Activated naive CD8-positive, alpha-beta T cell (primary cell): ENCODE data around the gene AGFG2.
"Not testable (repeated sequence)": the region's sequence is repeated elsewhere in the genome, so short reads cannot be mapped to it uniquely, and the experiment has no call there.

ENCODE experiments used
- H3K27ac Mint-ChIP-seq: one replicate; pipeline ENCODE4 v1.8.0; 2021; ENCODE audit warnings: mixed read lengths
- H3K27me3 Mint-ChIP-seq: one replicate; pipeline ENCODE4 v1.8.0; 2021; ENCODE audit warnings: mixed read lengths
- H3K36me3 Mint-ChIP-seq: one replicate; pipeline ENCODE4 v1.8.0; 2021; ENCODE audit warnings: mixed read lengths
- H3K4me1 Mint-ChIP-seq: one replicate; pipeline ENCODE4 v1.8.0; 2021; ENCODE audit warnings: low read depth, mixed read lengths
- H3K4me3 Mint-ChIP-seq: one replicate; pipeline ENCODE4 v1.8.0; 2021; ENCODE audit warnings: mild to moderate bottlenecking, mixed read lengths
- H3K9me3 Mint-ChIP-seq: one replicate; pipeline ENCODE4 v1.8.0; 2021; ENCODE audit warnings: low read depth, mixed read lengths

Gene AGFG2

GRCh38 chr7:100510437-100511239 lies 28.4 kb upstream of the AGFG2 start:
- Mint-ChIP-seq H3K4me1 (peaks cover 13% of the 10 kb centered on the region), H3K27ac (no peak overlapping the region), H3K36me3 (no peaks in the 10 kb centered on the region), H3K4me3 (no peak overlapping the region), H3K9me3 (no peaks in the 10 kb centered on the region), H3K27me3 (no peaks in the 10 kb centered on the region)

- no peaks in the 10 kb centered on the region for H3K27me3 Mint-ChIP-seq
- no peak overlapping the region for H3K27ac Mint-ChIP-seq
- H3K4me3 Mint-ChIP-seq: no peak overlapping the region
- H3K36me3 Mint-ChIP-seq: no peaks in the 10 kb centered on the region
- H3K9me3 Mint-ChIP-seq: no peaks in the 10 kb centered on the region
- peaks cover 29% of the 10 kb centered on the region for H3K4me1 Mint-ChIP-seq
Observed at GRCh38 chr7:100513212-100513810, 25.7 kb upstream of the AGFG2 start.

DNA sequence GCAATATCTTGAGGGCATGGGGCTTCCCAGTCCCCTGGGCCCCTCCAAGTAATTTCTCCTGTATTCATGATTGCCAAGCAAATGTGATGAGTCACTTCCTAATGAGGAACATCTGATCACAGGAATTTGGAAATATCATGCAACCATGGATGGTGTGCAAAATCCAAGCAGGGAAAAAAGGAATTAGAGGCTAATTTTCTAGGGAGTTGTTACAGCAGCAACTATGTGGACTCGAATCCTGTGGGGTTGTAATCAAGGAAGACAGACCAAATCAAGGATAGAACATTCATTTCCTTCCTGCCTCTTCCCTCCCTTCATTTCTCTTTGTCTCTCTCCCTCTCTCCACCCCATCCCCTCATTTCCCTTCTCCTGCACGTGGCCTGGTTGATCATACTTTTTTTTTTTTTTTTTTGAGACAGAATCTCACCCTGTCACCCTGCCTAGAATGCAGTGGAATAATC lies 23.9 kb upstream of the AGFG2 start:
- no peak overlapping the region for H3K4me3 Mint-ChIP-seq
- no peaks in the 10 kb centered on the region for H3K27me3 Mint-ChIP-seq
- no peaks in the 10 kb centered on the region for H3K9me3 Mint-ChIP-seq
- peaks cover 33% of the 10 kb centered on the region for H3K4me1 Mint-ChIP-seq
- H3K36me3 Mint-ChIP-seq: no peaks in the 10 kb centered on the region
- H3K27ac Mint-ChIP-seq: peak overlapping the region; percentile 34

GRCh38 chr7:100516135-100516812 lies 22.7 kb upstream of the AGFG2 start:
- Mint-ChIP-seq H3K27ac (peak overlapping the region; percentile 71), H3K27me3 (no peaks in the 10 kb centered on the region), H3K9me3 (no peaks in the 10 kb centered on the region), H3K4me3 (peak overlapping the region; percentile 62), H3K4me1 (peaks cover 33% of the 10 kb centered on the region), H3K36me3 (no peaks in the 10 kb centered on the region)

- Mint-ChIP-seq H3K4me3 (no peak overlapping the region), H3K9me3 (no peaks in the 10 kb centered on the region), H3K27me3 (no peaks in the 10 kb centered on the region), H3K27ac (peak overlapping the region; percentile 16), H3K4me1 (peaks cover 33% of the 10 kb centered on the region), H3K36me3 (no peaks in the 10 kb centered on the region)
Observed at GRCh38 chr7:100517305-100517704, 21.7 kb upstream of the AGFG2 start.

- H3K27me3 Mint-ChIP-seq: no peaks in the 10 kb centered on the region
- H3K27ac Mint-ChIP-seq: no peak overlapping the region
- no peaks in the 10 kb centered on the region for H3K9me3 Mint-ChIP-seq
- H3K4me3 Mint-ChIP-seq: no peak overlapping the region
- peaks cover 27% of the 10 kb centered on the region for H3K4me1 Mint-ChIP-seq
- no peaks in the 10 kb centered on the region for H3K36me3 Mint-ChIP-seq
Observed at GRCh38 chr7:100519580-100519979, 19.4 kb upstream of the AGFG2 start.

DNA sequence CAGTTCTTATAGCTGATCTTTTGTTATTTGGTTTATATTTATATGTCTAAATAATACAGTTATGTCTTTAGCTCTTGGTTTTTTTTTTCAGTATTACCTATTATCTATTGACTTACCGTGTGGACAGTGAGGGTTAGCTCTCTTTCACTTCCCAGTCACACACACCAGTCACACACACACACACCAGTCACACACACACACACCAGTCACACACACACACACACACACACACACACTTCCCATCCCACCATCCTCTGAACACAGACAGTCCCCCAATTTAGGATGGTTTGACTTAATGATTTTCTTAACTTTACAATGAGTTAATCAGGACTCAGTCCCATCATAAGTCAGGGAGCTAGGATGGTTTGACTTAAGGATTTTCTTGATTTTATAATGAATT lies 18.9 kb upstream of the AGFG2 start:
- peaks cover 25% of the 10 kb centered on the region for H3K4me1 Mint-ChIP-seq
- no peaks in the 10 kb centered on the region for H3K27me3 Mint-ChIP-seq
- H3K9me3 Mint-ChIP-seq: no peaks in the 10 kb centered on the region
- H3K27ac Mint-ChIP-seq: no peak overlapping the region
- H3K4me3 Mint-ChIP-seq: no peak overlapping the region
- no peaks in the 10 kb centered on the region for H3K36me3 Mint-ChIP-seq

- H3K36me3 Mint-ChIP-seq: no peaks in the 10 kb centered on the region
- peaks cover 16% of the 10 kb centered on the region for H3K4me1 Mint-ChIP-seq
Observed at GRCh38 chr7:100521076-100521475, 17.9 kb upstream of the AGFG2 start.

DNA sequence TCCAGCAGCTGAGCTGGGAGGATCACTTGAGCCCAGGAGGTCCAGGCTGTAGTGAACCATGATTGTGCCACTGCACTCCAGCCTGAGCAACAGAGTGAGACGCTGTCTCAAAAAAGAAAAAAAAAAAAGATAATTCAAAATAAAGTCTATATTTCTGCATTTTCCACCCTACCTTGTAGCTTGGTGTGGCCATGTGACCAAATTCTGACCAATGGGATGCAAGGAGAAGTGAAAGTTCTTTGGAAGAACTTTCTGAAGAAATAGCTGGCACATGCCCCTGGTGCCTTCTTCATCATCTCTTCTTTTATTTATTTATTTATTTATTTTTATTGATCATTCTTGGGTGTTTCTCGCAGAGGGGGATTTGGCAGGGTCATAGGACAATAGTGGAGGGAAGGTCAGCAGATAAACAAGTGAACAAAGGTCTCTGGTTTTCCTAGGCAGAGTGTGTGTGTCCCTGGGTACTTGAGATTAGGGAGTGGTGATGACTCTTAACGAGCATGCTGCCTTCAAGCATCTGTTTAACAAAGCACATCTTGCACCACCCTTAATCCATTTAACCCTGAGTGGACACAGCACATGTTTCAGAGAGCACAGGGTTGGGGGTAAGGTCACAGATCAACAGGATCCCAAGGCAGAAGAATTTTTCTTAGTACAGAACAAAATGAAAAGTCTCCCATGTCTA lies 17.0 kb upstream of the AGFG2 start:
- not testable (repeated sequence) for H3K9me3 Mint-ChIP-seq, H3K27ac Mint-ChIP-seq, H3K4me3 Mint-ChIP-seq, H3K4me1 Mint-ChIP-seq, H3K36me3 Mint-ChIP-seq, H3K27me3 Mint-ChIP-seq

More at GRCh38 chr7:100521076-100521475, 17.9 kb upstream of the AGFG2 start:
- H3K27ac Mint-ChIP-seq: no peak overlapping the region
- H3K4me3 Mint-ChIP-seq: no peak overlapping the region
- H3K27me3 Mint-ChIP-seq: no peaks in the 10 kb centered on the region
- no peaks in the 10 kb centered on the region for H3K9me3 Mint-ChIP-seq

DNA sequence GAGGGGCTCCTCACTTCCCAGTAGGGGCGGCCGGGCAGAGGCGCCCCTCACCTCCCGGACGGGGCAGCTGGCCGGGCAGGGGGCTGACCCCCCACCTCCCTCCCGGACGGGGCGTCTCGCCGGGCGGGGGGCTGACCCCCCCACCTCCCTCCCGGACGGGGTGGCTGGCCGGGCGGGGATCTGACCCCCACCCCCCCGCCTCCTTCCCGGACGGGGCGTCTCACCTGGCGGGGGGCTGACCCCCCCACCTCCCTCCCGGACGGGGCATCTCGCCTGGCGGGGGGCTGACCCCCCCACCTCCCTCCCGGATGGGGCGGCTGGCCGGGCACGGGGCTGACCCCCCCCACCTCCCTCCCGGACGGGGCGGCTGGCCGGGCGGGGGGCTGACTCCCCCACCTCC lies 15.8 kb upstream of the AGFG2 start:
- not testable (repeated sequence) for H3K27me3 Mint-ChIP-seq, H3K9me3 Mint-ChIP-seq, H3K36me3 Mint-ChIP-seq, H3K4me3 Mint-ChIP-seq, H3K4me1 Mint-ChIP-seq, H3K27ac Mint-ChIP-seq

DNA sequence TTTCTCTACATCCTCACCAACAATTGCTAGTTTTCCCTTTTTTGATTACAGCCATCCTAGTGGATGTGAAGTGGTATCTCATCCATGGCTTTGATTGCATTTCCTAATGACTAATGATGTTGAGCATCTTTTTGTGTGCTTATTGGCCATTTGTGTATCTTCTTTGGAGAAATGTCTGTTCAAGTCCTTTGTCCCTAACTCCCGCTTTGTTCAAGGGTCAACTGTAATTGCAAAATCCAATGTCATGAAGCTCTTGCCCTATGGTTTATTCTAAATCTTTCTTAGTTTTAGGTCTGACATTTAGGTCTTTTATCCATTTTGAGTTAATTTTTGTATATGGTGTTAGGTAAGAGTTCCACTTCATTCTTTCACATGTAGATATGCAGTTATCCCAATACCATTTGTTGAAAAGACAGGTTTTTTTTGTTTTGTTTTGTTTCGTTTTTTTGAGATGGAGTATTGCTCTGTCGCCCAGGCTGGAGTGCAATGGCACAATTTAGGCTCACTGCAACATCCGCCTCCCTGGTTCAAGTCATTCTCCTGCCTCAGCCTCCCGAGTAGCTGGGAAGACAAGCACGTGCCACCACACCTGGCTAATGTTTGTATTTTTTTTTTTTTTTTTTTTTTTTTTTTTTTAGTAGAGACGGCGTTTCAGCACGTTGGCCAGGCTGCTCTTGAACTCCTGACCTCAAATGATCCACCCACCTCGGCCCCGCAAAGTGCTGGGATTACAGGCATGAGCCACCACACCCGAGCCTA lies 10.7 kb upstream of the AGFG2 start:
- H3K36me3 Mint-ChIP-seq, H3K9me3 Mint-ChIP-seq, H3K27ac Mint-ChIP-seq, H3K4me1 Mint-ChIP-seq, H3K4me3 Mint-ChIP-seq, H3K27me3 Mint-ChIP-seq: not testable (repeated sequence)

GRCh38 chr7:100532165-100533022 lies 6.6 kb upstream of the AGFG2 start:
- Mint-ChIP-seq H3K36me3 (no peaks in the 10 kb centered on the region), H3K4me3 (no peak overlapping the region), H3K4me1 (peaks cover under 1% of the 10 kb centered on the region), H3K9me3 (no peaks in the 10 kb centered on the region), H3K27ac (no peak overlapping the region), H3K27me3 (no peaks in the 10 kb centered on the region)

DNA sequence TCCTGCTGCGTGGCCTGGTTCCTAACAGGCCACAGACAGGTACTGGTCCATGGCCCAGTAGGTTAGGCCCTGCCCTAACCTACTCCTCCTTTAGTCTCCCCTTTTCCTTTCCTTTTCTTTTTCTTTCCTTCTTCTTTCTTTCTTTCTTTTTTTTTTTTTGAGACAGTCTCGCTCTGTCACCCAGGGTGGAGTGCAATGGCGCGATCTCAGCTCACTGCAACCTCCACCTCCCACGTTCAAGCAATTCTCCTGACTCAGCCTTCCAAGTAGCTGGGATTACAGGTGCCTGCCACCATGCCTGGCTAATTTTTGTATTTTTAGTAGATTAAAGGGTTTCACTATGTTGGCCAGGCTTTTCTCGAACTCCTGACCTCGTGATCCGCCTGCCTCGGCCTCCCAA lies 3.0 kb upstream of the AGFG2 start:
- not testable (repeated sequence) for H3K27ac Mint-ChIP-seq, H3K36me3 Mint-ChIP-seq, H3K4me3 Mint-ChIP-seq, H3K9me3 Mint-ChIP-seq, H3K27me3 Mint-ChIP-seq
- H3K4me1 Mint-ChIP-seq: peaks cover 21% of the 10 kb centered on the region

- H3K4me3 Mint-ChIP-seq, H3K36me3 Mint-ChIP-seq, H3K27me3 Mint-ChIP-seq, H3K9me3 Mint-ChIP-seq: not testable (repeated sequence)
- H3K4me1 Mint-ChIP-seq: peaks cover 28% of the 10 kb centered on the region
- peak overlapping the region; percentile 46 for H3K27ac Mint-ChIP-seq
Observed at GRCh38 chr7:100536695-100537094, 2.3 kb upstream of the AGFG2 start.
